GM19099 (cell line): ENCODE data around the gene C2.
A peak's percentile ranks its signal among the peaks of the same experiment; 100 is the strongest.

Experiments
- POLR2A ChIP-seq: IDR thresholded peaks from 3 replicates; pipeline ENCODE4 v1.6.1; 2011; ENCODE audit warnings: low read depth; ENCODE audit not compliant: insufficient read length; ENCODE audit errors: extremely low read depth

Gene C2

DNA sequence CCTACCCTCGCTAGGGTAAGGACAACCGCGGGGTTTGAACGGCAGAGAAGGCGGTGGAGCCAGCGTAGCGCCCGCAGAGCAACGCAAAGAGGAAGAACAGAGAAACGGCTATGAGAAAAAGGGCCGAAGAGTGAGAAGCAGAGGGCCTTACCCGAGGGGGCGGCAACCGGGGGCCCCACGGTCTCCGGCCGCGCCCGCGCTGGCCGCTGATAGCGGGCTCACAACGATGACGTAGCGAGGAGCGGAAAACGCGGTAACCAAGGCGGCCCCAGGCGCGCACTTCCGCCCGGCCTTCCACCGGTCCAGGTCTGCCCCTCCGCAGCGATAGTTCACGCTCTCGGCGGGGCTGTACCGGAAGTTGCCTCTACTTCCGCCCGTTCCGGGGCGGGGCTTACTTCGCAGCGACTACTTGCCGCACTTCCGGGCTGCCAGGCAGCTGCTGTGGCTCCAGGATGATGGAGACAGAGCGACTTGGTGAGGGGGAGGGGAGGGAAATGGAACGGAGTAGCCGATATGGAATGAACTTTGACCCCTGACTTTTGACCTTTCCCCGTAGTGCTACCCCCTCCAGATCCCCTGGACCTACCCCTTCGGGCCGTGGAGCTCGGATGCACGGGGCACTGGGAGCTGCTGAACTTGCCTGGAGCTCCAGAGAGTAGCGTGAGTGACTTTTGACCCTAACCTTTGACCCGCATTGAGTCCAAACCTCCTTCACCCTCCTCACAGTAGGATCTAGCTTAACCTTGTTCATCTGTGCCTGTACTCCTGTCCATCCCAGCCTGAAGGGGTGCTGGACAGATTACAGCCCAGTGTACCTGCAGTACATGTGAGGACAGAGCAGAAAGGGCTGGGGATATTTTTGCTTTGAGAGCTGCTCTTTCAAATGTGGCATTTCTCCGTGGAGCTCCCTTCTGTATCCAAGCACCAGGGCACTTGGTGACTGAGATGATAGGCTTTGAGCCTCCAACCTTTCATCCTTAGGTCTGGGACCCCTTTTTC, 31.5 kb downstream of the C2 start, which contains the start of the genes NELFE and SKIC2:
TSS of gene NELFE (minus strand) at position 231 of the 999 bp plus-strand sequence. CDS start 525 bp downstream, outside the sequence.
TSS of gene SKIC2 (plus strand) at position 435 of the 999 bp plus-strand sequence. CDS start at position 453, 18 bp downstream.
- peak; percentile 87 for TF ChIP-seq POLR2A

DNA sequence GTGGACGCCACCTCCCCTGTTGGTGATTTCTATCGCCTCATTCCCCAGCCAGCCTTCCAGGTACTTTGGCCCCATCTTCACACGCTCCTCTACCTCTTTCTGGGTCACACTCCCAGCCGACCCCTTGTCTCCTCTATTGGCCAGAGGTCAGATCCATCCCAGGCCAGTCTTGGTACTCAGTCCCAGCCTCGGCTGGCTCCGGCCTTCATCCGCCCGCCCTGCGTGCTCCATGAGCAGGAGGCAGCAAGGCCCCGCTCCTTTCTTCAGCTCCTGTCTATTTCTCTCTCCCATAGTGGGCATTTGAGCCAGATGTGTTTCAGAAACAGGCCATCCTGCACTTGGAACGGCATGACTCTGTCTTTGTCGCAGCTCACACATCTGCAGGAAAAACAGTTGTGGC, 34.1 kb downstream of the C2 start:
- TF ChIP-seq POLR2A: no peak

DNA sequence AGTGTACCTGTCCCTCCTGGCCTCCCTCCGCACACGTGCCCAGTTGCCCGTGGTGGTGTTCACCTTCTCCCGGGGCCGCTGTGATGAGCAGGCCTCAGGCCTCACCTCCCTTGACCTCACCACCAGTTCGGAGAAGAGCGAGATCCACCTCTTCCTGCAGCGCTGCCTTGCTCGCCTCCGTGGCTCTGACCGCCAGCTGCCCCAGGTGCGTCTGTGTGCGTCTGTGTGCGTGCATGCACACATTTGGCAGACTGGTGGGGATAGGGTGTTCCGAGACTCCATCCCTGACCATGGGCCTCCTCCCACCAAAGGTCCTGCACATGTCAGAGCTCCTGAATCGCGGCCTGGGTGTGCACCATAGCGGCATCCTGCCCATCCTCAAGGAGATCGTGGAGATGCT, 36.4 kb downstream of the C2 start:
- no peak for TF ChIP-seq POLR2A

DNA sequence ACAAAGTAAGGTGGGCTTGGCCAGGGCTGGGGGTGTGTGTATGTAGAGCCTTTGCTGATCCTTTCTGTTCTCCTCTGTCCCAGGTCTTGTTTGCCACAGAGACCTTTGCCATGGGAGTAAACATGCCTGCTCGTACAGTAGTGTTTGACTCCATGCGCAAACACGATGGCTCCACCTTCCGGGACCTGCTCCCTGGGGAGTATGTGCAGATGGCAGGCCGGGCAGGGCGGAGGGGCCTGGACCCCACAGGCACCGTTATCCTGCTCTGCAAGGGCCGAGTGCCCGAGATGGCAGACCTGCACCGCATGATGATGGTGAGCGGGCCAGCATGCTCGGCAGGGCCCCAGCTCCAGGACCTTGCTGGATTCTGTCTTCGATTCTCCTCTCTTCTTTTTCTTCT, 38.2 kb downstream of the C2 start:
- no peak for TF ChIP-seq POLR2A

DNA sequence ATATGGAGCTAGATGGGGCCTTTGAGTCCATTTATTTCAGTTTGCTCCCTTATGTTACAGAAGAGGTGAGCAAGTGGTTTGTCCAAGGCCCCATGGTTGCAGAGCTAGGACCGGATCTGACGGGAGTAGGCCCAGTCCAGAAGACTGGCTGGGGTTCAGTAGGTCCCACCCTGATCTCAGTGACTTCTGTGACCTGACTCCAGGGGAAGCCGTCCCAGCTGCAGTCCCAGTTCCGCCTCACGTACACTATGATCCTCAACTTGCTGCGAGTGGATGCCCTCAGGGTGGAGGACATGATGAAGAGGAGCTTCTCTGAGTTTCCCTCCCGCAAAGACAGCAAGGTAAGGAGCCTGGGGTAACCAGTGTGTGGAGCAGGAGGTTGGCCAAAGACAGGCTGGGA, 39.0 kb downstream of the C2 start:
- no peak for TF ChIP-seq POLR2A

DNA sequence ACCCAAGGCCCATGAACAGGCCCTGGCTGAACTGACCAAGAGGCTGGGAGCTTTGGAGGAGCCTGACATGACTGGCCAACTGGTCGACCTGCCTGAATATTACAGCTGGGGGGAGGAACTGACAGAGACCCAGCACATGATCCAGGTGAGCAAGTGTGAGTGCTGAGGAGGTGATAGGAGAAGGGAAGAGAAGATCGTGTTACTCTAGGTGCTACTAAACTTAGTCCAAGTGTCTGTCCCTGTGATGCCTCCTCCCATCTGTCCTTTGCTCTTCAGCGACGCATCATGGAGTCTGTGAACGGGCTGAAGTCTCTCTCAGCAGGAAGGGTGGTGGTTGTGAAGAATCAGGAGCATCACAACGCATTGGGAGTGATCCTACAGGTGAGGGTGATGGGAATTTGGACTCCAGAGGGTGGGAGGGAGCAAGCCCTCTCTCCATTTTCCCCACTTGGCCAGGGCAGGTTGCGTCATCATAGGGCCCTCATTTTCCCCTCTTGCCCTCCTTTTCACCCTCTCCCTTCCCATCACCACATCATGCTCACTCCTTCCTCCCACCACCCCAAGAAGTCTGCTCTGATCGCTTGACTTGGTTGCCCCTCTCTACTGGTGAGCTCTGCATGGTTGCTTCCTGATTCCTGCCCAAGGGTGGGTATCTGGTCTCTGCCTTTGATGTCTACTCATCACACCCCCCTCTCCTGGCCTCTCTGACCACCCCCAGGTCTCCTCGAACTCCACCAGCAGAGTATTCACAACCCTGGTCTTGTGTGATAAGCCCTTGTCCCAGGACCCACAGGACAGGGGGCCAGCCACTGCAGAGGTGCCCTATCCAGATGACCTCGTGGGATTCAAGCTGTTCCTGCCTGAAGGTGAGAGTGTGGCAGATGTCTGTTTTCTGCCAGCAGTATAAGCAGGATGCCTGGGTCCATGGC, 39.7 kb downstream of the C2 start:
- no peak for TF ChIP-seq POLR2A

DNA sequence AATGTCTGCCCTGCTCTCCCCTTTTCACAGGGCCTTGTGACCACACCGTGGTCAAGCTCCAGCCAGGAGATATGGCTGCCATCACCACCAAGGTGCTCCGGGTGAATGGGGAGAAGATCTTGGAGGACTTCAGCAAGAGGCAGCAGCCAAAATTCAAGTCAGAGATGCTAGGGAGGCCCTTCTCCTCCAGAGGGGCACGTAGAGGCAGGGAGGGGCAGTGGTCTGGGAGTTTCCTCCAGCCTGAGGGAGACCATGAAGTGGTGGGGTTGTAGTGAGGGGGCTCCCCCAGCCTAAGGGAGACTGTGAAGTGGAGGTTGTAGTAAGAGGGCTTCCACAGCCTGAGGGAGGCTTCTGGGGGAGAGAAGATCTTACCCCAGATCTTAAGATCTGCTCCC, 40.4 kb downstream of the C2 start:
- no peak for TF ChIP-seq POLR2A

DNA sequence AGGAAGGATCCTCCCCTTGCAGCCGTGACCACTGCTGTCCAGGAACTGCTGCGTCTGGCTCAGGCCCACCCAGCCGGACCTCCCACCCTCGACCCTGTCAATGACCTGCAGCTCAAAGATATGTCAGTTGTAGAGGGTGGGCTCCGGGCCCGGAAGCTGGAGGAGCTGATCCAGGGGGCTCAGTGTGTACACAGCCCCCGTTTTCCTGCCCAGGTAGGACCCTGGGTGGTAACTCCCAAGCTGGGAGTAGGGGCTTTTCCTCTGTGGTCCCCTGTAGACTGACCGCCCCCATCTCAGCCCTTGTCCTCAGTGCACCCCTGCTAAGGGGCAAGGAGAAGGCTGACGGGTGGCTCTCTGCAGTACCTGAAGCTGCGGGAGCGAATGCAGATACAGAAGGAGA, 40.8 kb downstream of the C2 start:
- no peak for TF ChIP-seq POLR2A

DNA sequence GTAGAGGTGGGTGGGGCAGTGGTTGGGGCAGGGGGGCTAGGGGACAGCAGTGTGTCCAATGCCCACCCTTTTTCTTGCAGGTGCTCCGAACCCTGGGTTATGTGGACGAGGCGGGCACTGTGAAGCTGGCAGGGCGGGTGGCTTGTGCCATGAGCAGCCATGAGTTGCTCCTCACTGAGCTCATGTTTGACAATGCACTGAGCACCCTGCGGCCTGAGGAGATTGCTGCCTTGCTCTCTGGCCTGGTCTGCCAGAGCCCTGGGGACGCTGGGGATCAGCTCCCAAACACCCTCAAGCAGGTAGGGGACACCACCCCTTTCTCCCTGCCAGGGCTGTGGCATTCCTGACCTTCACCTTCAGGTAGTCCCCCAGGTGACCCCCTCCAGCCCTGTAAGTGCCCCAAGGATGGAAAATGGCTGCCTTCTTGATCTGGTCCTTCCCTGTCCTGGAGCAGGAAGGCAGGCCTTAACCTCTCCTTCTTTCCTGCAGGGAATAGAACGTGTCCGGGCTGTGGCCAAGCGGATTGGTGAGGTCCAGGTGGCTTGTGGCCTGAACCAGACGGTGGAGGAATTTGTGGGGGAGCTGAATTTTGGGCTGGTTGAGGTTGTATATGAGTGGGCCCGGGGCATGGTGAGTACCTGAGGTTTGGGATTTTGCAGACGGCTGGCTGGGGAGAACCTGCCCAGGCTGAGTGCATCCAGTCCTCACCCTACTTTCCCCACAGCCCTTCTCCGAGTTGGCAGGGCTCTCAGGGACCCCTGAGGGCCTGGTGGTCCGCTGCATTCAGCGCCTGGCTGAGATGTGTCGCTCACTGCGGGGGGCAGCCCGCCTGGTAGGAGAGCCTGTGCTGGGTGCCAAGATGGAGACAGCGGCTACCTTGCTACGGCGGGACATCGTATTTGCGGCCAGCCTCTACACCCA, 41.5 kb downstream of the C2 start:
- TF ChIP-seq POLR2A: no peak

DNA sequence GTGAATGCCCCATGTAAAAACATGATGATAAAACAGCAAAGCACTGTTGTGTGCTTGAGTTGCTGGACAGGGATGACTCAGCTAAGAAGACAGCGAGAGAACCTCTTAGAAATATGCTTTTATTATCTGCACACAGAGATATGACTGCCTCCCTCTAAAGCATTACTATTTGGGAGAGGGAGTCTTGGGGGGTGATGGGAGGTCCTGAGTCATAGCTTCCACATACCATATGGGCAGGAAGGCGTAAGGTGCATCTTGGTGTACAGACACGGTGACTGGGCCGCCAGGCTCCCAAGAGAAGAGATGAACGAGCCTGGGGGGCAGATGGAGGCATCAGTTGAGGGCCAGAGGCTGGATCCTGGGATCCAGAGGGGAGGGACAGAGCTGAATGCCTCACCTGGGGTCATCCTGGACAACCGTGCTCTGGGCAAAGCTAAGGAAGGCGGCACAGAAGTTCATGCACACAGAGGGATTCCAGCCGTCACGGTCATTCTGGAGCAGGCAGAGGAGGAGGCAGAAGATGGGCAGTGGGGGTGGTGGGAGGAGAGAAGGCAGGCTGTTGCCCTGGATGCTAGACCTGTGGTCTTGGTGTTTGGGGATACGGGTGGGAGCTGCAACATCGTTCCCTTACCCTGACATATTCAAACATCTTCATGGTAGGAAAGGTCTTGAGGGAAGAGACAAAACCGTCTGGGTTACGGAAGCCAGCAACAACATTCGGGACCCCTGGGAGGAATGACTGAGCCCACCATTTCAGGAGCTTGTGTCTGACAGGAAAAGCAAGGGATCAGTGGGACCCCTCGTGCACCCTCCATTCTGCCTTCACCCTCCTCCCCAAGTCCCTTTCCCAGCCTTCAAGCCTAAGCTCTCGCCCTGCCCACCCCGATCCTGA, 42.4 kb downstream of the C2 start:
- peak; percentile 15 for TF ChIP-seq POLR2A

DNA sequence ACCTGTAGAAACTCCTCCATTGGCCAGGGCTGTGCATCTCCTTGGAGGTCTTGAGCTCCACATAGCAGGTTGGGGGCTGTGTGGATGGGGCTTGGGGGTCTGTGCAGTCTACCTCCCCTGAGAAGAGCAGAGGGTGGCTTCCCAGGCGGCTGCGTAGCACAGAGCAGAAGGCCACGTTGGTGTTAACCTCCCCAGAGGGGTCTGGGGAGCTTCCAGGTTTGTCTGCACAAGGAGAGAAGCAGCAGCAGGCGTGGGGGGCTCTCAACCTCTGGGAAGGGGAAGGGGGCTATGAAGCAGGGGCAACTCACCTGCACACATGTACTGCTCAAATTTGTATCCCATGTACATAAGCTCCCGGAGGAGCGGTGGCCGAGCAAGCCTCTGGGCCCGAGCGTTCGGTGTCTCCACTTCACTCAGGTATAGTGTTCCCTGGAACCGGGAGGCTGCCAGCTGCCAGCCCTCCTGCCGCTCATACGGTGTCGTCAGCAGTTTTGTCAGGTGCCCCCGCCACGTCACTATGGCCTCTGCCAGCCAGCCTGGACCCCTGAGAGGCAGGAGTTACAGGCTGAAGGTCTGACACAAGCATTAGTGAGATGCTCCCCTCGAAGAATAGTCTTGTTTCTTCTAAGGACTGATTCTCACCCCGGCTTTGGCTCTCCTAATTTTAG, 43.2 kb downstream of the C2 start:
- TF ChIP-seq POLR2A: no peak

DNA sequence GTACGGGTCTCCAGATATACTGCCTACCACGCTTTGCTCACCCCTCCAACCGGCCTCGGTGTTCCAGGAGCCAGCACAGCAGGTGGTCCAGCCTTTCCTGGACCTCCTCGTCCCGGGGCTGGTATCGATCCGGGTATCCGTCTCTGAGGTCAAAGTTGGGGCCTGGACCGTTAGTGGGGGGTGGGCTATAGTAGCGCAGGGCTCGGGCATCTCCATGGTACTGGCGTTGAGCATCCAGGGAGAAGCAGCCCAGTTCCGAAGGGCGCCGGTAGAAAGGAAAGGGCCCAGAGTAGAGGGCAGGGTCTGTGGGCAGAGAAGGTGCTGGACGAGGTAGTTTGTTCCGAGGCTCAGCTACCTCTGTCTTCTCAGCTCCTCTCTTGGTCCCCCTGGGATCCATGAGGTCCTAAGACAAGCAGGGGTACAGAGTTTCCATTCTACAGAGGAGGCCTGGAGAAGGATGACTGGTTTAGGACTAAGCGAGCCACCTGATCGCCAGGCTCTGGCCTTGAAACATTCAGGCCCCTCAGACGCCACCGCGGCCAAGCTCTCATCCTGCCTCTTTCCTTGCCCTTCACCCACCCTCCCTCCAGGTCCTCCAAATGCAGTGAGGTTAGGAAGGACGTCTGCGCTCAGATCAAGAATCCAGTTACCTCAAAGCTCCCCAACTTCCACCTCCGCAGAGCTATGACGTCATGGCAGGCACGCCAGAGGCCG, 43.9 kb downstream of the C2 start:
- no peak for TF ChIP-seq POLR2A
